Fibroblast of gingiva (primary cell): ENCODE measurements around the gene PLEKHA8.
A peak's percentile ranks its signal among the peaks of the same experiment; 100 is the strongest.

ENCODE experiments used
- DNase-seq: peaks from one replicate; pipeline ENCODE4 v3.0.0-alpha.2; 2011; ENCODE audit warnings: low read depth

PLEKHA8 gene

GRCh38 chr7:30028216-30028748 is at the start of gene PLEKHA8:
Gene PLEKHA8, plus strand, starts transcription at chr7:30028412. Its CDS starts 351 bp downstream, at chr7:30028763.
- peak; percentile 84 for DNase-seq

GRCh38 chr7:29980151-29980550 is 48.1 kb upstream of the PLEKHA8 start:
- no peak for DNase-seq

DNA sequence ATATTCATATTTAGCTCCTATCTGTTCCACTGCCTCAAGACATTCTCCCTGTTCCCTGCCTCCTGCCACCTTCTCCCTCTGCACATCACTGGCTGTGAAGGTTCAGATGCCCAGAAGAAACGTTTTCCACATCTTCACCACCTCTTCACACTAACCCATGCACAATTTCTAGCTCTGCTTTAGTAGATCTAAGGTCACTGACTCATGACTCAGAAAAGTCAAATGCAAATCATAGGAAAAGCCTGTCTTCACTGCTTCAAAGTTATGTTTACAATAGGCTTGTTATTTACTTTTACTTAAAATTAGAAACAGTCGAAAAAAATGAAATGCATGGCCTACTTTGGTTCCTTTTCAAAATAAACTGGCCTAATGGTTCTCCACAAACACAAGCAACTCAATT is 41.1 kb upstream of the PLEKHA8 start:
- DNase-seq: peak; percentile 49

DNA sequence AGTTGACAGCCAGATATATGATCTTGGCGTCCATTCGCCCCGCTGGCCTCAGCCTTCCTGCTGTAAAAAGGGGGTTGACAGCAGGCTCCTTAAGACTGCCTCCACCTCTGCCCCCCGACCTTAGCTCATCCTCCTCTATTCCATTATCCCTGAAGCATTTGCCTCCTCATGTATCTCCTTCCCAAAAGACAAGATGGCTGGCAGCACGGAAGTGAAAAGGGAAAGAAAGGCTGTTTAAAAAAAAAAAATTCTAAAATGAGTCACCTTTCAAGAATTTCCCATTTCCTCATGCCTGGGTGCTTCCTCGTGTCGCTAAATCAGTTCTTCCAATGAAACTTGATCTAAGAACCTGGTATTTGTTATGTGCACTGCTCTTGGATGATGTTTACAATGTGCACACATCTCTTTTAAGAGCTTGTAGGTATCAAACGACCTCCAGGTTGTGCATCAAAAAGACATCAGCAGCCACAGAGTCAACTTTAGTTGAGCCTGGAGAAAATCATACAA is 40.3 kb upstream of the PLEKHA8 start:
- peak; percentile 83 for DNase-seq

DNA sequence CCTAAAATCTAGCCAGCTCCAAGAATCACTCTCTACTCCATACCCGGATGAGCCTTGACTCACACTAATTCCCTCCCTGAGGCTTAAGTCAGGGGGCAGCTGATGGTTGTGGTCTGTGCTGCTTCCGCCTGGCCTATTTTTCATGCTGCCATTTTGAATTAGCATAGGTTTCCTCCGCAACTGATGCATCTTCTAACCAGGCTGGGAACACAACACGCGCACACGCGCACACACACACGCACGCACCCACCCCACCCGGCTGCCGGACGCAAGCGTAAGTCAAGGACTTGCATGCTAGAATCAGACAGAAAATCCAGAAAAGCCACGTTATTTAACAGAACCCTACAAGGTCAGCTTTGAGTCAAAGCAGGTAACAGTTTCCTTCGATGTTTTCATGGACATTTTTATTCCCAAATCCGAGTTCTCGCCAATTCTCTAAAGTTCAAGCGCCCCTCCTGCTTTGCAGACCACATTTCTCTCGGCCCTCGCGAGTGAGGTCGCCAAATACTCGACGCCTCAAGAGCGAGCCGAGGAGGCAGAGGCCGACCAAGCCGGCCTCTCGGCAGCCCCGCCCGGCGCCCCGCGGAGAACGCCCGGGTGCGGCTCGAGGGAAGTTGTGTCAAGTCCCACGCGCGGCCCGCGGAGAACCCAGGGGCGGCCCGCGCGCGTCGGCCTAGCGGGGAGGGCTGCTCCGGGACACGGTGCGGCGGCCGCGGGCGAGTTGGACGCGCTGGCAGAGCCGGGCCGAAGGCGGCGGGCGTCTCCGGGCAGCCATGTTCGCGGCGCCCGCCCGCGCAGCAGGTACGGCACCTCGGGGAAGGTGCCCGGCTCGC is 39.6 kb upstream of the PLEKHA8 start:
- peak; percentile 69 for DNase-seq

DNA sequence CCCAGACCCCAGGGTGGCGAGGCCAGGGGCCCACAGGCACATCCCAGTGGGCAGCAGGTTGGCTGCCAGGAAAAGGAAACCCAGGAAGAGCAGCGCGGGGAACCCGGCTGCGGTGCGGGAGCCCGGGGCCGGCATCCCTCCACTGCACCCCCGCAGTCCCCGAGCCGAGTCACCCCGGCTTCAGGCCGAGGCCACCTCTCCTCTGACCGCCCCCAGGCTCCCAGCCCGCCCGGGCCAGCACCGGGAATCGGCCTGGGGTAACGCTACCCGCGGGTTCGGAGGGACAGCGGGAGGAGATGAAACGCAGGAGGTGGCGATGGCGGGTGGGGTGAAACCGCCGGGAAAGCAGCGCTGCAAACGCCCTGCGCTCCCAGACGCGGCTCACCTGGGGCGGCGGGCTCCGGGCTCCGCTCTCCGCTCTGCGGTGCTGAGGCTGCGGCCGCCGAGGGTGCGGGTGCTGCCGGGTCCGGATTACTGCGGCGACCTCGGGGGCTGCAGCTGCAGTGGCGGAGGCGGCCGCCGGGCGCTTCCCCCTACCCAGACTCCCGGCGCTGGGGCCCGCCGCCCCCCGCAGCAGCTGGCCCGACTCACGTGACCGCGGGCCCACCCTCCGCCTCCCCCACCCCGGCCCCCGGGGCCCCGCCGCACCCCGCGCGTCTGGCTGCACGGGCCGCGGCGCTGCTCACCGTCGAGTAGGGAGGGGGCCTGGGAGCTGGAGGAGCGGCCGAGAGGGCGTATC is 38.8 kb upstream of the PLEKHA8 start, which contains the start of gene SCRN1:
Gene SCRN1 (minus strand): TSS at position 545 of the 739 bp plus-strand sequence. CDS start 20,734 bp downstream, outside the sequence.
- peak; percentile 27 for DNase-seq

- DNase-seq: no peak
Observed at GRCh38 chr7:29990931-29991330, 37.3 kb upstream of the PLEKHA8 start.

DNA sequence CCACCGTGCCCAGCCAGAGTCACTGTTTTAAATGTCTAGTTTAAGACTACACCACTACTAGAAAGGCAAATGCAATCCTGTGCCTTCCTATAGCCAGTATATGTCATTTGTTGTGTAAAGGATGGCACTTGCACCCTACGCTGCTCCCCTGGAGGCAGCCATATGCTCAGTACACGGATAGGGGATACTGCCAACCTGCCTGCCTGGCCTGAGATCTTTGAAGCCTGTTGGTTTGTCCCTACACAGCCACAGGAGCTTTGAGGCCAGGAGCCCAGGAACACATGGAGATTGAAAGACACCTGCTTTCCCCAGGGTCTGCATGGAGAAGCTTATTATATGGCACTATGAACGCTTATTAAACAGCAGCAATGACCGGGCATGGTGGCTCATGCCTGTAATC is 36.3 kb upstream of the PLEKHA8 start:
- no peak for DNase-seq

DNA sequence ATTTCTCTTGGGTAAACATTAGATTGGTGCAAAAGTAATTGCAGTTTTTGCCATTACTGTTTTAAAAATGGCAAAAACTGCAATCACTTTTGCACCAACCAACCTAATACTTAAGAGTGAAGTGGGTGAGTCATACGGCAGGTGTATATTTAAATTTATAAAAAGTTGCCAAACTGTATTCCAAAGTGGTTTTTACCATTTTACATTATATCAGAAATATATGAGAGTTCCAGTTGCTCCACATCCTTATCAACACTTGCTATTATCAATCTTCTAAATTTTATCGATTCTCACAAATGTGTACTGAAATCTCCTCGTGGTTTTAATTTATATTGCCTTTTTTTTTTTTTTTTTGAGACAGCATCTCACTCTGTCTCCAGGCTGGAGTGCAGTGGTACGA is 35.1 kb upstream of the PLEKHA8 start:
- no peak for DNase-seq

- DNase-seq: no peak
Observed at GRCh38 chr7:29995652-29996051, 32.6 kb upstream of the PLEKHA8 start.

DNA sequence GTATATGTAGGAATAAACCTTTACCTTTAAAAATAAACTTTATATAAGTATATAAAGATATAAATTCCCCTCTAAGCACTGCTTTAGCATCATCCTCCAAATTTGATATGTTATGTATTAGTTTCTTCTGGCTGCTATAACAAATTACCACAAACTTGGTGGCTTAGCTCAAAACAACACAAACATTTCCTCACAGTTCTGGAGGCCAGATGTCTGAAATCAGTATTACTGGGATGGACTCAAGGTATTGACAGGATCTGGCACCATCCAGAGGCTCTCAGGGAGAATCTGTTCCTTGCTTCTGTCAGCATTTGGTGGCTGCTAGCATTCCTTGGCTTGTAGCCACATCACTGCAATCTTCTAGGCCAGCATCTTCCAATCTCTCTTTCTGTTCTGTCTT is 31.9 kb upstream of the PLEKHA8 start:
- DNase-seq: peak; percentile 3

- no peak for DNase-seq
Observed at GRCh38 chr7:29998489-29998888, 29.7 kb upstream of the PLEKHA8 start.

GRCh38 chr7:30001998-30002397 is 26.2 kb upstream of the PLEKHA8 start:
- DNase-seq: no peak

GRCh38 chr7:30003098-30003497 is 25.1 kb upstream of the PLEKHA8 start:
- no peak for DNase-seq

- no peak for DNase-seq
Observed at GRCh38 chr7:30005464-30005863, 22.7 kb upstream of the PLEKHA8 start.

DNA sequence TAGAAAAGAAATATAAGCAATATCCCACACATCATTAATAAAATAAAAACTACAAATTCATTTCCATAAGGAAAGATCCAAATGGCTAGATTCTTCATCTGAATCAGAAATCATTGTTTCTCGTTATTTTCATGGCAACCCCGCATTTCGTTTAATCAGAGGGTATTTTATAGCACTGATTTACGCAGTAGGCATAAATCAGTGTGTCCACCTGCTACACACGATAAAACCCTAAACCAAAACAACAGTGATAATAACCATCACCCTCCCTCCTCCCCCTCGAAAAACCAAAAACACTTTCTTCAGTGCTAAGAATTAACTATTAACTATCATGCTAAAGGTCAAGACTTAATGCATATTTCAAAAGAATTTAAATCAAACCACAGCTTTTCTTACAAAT is 18.2 kb upstream of the PLEKHA8 start:
- no peak for DNase-seq

DNA sequence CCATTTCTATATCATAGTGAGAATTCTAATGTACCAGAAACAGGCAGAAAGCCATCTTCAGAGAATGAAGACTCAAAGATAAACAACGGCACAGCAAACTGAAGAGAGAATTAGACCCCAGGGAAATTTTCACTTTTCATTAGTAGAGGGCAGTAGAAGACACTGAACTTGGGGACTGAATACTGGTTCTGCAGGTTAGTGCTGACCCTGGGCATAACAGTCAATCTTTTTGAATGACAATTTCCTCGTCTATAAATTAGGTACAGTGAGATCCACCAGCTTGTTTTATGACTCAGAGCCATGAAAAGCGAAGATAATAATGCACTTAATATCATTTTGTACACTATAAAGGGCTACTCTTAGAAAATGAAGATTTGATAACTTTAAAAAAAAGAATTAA is 15.5 kb upstream of the PLEKHA8 start:
- no peak for DNase-seq

DNA sequence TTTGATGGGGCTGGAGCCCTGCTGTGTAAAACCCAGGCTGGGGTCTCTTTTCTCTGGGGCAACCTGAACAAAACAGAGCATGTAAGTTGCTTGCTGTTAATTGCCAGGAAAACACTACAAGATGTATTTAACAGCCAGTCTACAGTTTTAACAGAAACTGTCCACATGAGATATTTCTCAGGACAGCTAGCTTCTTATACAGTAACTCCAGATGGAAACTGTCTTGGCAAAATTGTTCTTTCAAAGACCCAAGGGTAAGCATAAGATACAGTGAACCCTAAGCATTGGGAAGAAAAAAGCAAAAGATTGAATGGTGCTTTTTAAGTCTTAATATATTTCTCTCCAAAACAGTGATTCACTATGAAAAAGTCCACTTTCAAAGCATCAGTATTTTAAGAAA is 9.8 kb upstream of the PLEKHA8 start:
- no peak for DNase-seq

- peak; percentile 10 for DNase-seq
Observed at GRCh38 chr7:30019387-30019786, 8.8 kb upstream of the PLEKHA8 start.

DNA sequence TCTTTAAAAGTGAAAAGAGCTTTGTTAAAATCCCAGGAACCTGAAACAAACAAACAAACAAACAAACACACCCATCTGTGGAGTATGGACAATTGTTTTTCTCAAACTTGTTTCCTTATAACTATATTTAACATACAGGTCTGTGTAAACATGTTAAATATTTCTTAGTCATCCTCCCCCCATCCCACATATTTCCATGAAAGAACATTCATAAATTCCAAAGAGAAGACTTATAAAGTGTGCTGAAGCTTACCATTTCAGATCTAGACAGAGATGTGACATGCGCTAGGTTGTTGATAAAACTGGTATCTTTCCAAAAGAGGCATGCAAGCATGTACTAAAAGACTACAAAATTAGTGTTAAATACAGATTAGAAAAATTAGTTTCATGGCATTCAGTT is 8.3 kb upstream of the PLEKHA8 start:
- DNase-seq: no peak

GRCh38 chr7:30020535-30020934 is 7.7 kb upstream of the PLEKHA8 start:
- DNase-seq: no peak

DNA sequence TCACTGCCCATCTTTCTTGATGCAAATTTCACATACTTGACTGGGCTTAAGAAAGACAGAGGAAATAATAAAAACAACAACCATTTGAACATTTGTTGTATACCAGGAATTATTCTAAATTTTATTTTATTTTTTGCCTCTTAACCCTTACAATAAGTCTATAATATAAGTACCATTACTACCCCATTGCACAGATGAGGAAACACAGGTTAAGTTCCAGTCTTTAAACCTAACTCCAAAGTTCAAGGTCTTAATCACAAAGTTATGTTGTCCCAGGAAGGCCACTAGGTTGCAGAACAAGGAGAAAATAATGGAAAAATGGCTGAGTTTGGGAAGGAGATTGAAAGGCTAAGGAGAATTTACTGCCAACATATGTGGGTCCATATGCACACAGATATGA is 5.2 kb upstream of the PLEKHA8 start:
- DNase-seq: no peak

DNA sequence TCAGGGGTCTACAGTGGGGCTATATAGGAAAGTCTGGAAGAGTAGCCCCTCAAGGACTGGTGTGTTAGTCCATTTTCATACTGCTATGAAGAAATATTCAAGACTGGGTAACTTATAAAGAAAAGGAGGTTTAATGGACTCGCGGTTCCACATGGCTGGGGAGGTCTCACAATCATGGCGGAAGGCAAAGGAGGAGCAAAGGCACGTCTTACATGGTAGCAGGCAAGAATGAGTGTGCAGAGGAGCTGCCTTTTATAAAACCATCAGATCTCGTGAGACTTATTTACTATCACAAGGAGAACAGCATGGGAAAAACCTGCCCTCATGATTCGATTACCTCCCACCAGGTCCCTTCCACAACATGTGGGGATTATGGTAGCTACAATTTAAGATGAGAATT is 4.7 kb upstream of the PLEKHA8 start:
- DNase-seq: no peak
